MM.1S (cell line): ENCODE results near the gene VPS13C.

Experiments used
- EZH2phosphoT487 ChIP-seq: fragments of 300-600 bp; sonication (generic); IDR thresholded peaks from 2 replicates; pipeline ENCODE4 v1.6.1; 2018; ENCODE audit warnings: antibody characterized with exemption, low read length
- TF ChIP-seq, protein P1 (sequence below): fragments of 300-600 bp; sonication (generic); IDR thresholded peaks from 2 replicates; pipeline ENCODE4 v1.5.1; 2016; ENCODE audit warnings: antibody characterized with exemption, low read length, mixed read lengths

DNA sequence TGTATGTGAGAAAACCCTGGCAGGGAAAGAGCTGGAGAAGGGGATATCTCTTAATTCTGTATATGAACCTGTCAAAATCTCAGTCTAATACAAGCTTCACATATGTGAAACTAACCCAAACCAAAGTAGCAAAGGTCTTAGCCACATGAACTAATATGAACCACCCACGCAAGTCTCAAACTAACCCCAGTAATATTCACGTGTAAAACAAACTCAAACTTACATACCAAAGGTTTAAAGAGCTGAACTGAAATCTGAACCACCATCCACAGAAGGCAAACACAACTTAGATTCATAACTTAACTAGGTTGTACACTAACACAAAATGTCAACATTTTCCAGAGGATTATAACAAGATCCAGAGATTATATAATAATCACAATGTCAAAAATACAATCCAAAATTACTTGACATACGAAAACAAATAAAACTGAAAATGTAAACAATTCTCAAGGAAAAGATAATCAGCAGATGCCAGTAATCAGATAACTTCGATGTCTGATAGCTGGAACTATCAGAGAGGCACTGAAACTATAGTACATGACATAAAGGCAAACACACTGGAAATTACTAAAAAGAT lies 64.1 kb downstream of the VPS13C start:
- TF ChIP-seq, protein P1, sequence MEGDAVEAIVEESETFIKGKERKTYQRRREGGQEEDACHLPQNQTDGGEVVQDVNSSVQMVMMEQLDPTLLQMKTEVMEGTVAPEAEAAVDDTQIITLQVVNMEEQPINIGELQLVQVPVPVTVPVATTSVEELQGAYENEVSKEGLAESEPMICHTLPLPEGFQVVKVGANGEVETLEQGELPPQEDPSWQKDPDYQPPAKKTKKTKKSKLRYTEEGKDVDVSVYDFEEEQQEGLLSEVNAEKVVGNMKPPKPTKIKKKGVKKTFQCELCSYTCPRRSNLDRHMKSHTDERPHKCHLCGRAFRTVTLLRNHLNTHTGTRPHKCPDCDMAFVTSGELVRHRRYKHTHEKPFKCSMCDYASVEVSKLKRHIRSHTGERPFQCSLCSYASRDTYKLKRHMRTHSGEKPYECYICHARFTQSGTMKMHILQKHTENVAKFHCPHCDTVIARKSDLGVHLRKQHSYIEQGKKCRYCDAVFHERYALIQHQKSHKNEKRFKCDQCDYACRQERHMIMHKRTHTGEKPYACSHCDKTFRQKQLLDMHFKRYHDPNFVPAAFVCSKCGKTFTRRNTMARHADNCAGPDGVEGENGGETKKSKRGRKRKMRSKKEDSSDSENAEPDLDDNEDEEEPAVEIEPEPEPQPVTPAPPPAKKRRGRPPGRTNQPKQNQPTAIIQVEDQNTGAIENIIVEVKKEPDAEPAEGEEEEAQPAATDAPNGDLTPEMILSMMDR = no peak
- TF ChIP-seq EZH2phosphoT487 = no peak
